Astrocyte (in vitro differentiated cells and primary cell): Measurements from ENCODE around the gene PRR35.

Experiments used
- CTCF ChIP-seq: IDR thresholded peaks from 2 replicates; pipeline ENCODE4 v1.5.1; 2011; ENCODE audit warnings: low read depth, mild to moderate bottlenecking, inconsistent platforms, low read length, moderate library complexity; ENCODE audit not compliant: insufficient read depth
- EZH2 ChIP-seq: IDR thresholded peaks from 2 replicates; pipeline ENCODE4 v1.6.1; 2012; ENCODE audit warnings: mild to moderate bottlenecking, low read length, inconsistent platforms; ENCODE audit not compliant: insufficient read depth

DNA sequence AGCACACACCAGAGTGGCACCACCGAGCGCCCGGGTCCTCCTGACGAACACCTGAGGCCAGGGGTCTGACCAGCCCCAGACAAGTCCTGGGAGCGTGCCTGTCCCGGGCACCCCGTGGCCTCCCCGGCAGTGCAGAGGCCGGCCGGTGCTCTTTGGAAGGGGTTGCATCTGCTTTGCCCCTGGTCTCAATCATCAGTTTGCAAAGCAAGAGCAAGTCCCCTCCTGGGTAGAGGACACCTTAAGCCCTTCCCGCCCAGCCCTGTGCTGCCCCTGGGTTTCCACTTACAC lies 44.3 kb upstream of the PRR35 start:
- TF ChIP-seq CTCF (no peak), EZH2 (no peak)
